GM23338 (cell line): ENCODE results near the gene SPTBN4. TPM values are rescaled to one million over a fixed set of nuclear protein-coding genes. Genes with fewer than 3 reads are reported as not detected.

Experiments used
- ATAC-seq: fragments of 200-7000 bp; cut with Tn5 transposase; 3 replicates; pipeline ENCODE4 v1.9.1; 2020
- DNase-seq: peaks from one replicate; pipeline ENCODE4 v3.0.0-alpha.2; 2015; ENCODE audit warnings: low spot score
- H2AFZ ChIP-seq: fragments of 200-600 bp; sonication (generic); 2 replicates; pipeline ENCODE4 v1.8.0; 2016; ENCODE audit warnings: antibody characterized with exemption, mild to moderate bottlenecking, moderate library complexity
- H3F3A ChIP-seq: fragments of 200-600 bp; sonication (generic); replicated peaks from 2 replicates; pipeline ENCODE4 v1.8.0; 2017; ENCODE audit warnings: antibody characterized with exemption, mixed run types, low read depth
- H3K27ac ChIP-seq: fragments of 200-600 bp; sonication (generic); 2 replicates; pipeline ENCODE4 v1.6.1; 2016; ENCODE audit warnings: low read depth
- H3K27me3 ChIP-seq: fragments of 200-600 bp; sonication (generic); 2 replicates; pipeline ENCODE4 v1.8.0; 2016; ENCODE audit warnings: mild to moderate bottlenecking, mixed run types, moderate library complexity; ENCODE audit not compliant: insufficient read depth
- H3K36me3 ChIP-seq: fragments of 200-600 bp; sonication (generic); 2 replicates; pipeline ENCODE4 v1.8.0; 2016; ENCODE audit warnings: mild to moderate bottlenecking; ENCODE audit not compliant: insufficient read depth
- H3K4me1 ChIP-seq: fragments of 200-600 bp; sonication (generic); 2 replicates; pipeline ENCODE4 v1.8.0; 2016; ENCODE audit warnings: mild to moderate bottlenecking, moderate library complexity; ENCODE audit not compliant: insufficient read depth
- H3K4me2 ChIP-seq: fragments of 200-600 bp; sonication (generic); 2 replicates; pipeline ENCODE4 v1.7.1; 2017; ENCODE audit warnings: mixed run types
- H3K4me3 ChIP-seq: fragments of 200-600 bp; sonication (generic); 2 replicates; pipeline ENCODE4 v1.6.1; 2016; ENCODE audit warnings: mixed run types
- H3K79me2 ChIP-seq: fragments of 200-600 bp; sonication (generic); replicated peaks from 2 replicates; pipeline ENCODE4 v1.8.0; 2017; ENCODE audit warnings: mild to moderate bottlenecking; ENCODE audit not compliant: insufficient read depth
- H3K9me2 ChIP-seq: fragments of 200-600 bp; sonication (generic); 2 replicates; pipeline ENCODE4 v1.8.0; 2017; ENCODE audit not compliant: insufficient read depth
- H4K20me1 ChIP-seq: fragments of 200-600 bp; sonication (generic); replicated peaks from 2 replicates; pipeline ENCODE4 v1.8.0; 2017; ENCODE audit warnings: mild to moderate bottlenecking; ENCODE audit not compliant: insufficient read depth
- H3K27ac Mint-ChIP-seq: 2 replicates; pipeline ENCODE4 v1.8.0; 2020; ENCODE audit warnings: inconsistent platforms, mild to moderate bottlenecking, moderate library complexity, mixed read lengths
- H3K27me3 Mint-ChIP-seq: 3 replicates; pipeline ENCODE4 v1.8.0; 2022; ENCODE audit warnings: low read depth, mild to moderate bottlenecking, moderate library complexity, mixed read lengths, inconsistent platforms; ENCODE audit not compliant: insufficient read depth, poor library complexity
- H3K36me3 Mint-ChIP-seq: 3 replicates; pipeline ENCODE4 v1.8.0; 2021; ENCODE audit warnings: low read depth, mild to moderate bottlenecking, inconsistent platforms, moderate library complexity, mixed read lengths
- H3K4me1 Mint-ChIP-seq: 3 replicates; pipeline ENCODE4 v1.8.0; 2020; ENCODE audit warnings: mild to moderate bottlenecking, inconsistent platforms, mixed read lengths
- H3K4me3 Mint-ChIP-seq: 3 replicates; pipeline ENCODE4 v1.8.0; 2021; ENCODE audit warnings: moderate library complexity, mild to moderate bottlenecking, inconsistent platforms, mixed read lengths
- H3K9me3 Mint-ChIP-seq: 3 replicates; pipeline ENCODE4 v1.8.0; 2020; ENCODE audit warnings: moderate library complexity, mild to moderate bottlenecking, inconsistent platforms, mixed read lengths
- CREB1 ChIP-seq: fragments of 250-450 bp; sonication (Bioruptor Pico); IDR thresholded peaks from 2 replicates; pipeline ENCODE4 v1.5.0; 2020; ENCODE audit warnings: low read depth, mild to moderate bottlenecking, moderate library complexity
- EZH2 ChIP-seq: fragments of 200-600 bp; sonication (generic); IDR thresholded peaks from one replicate; pipeline ENCODE4 v1.8.0; 2017; ENCODE audit warnings: antibody characterized with exemption, mild to moderate bottlenecking, low read depth; ENCODE audit not compliant: unreplicated experiment
- EZH2phosphoT487 ChIP-seq: fragments of 200-600 bp; sonication (generic); IDR thresholded peaks from one replicate; pipeline ENCODE4 v1.8.1; 2018; ENCODE audit warnings: antibody characterized with exemption; ENCODE audit not compliant: unreplicated experiment
- JUNB ChIP-seq: IDR thresholded peaks from one replicate; pipeline ENCODE4 v1.6.1; 2016; ENCODE audit warnings: antibody characterized with exemption; ENCODE audit not compliant: unreplicated experiment
- NANOG ChIP-seq: IDR thresholded peaks from 2 replicates; pipeline ENCODE4 v1.6.1; 2016; ENCODE audit warnings: antibody characterized with exemption, borderline replicate concordance
- POLR2AphosphoS5 ChIP-seq: IDR thresholded peaks from 2 replicates; pipeline ENCODE4 v1.6.1; 2016; ENCODE audit warnings: antibody characterized with exemption, low read depth
- STAT1 ChIP-seq: IDR thresholded peaks from one replicate; pipeline ENCODE4 v1.6.1; 2016; ENCODE audit warnings: antibody characterized with exemption; ENCODE audit not compliant: unreplicated experiment
- ZNF114 ChIP-seq: fragments of 250-450 bp; sonication (Bioruptor Pico); IDR thresholded peaks from 2 replicates; pipeline ENCODE4 v1.5.0; 2020; ENCODE audit warnings: mild to moderate bottlenecking, moderate library complexity
- ZNF331 ChIP-seq: fragments of 250-450 bp; sonication (Bioruptor Pico); IDR thresholded peaks from 2 replicates; pipeline ENCODE4 v1.5.0; 2020; ENCODE audit warnings: low read depth, mild to moderate bottlenecking, moderate library complexity
- ZNF462 ChIP-seq: fragments of 250-450 bp; sonication (Bioruptor Pico); IDR thresholded peaks from 2 replicates; pipeline ENCODE4 v1.5.0; 2020; ENCODE audit warnings: mild to moderate bottlenecking, moderate library complexity
- polyA plus RNA-seq: library from polyadenylated mRNA; unstranded; fragments of >200 nt; fragmentation: Nextera tagmentation; extraction: Ambion mirVana; gene quantifications from 2 replicates; pipeline ENCODE4 v1.2.1, GENCODE V29; 2016
- total RNA-seq: library from RNA; depleted of rRNA; stranded (reverse); fragments of >200 nt; shearing (Covaris generic); gene quantifications from 2 replicates; pipeline ENCODE4 v1.2.3, GENCODE V29; 2014
- TF ChIP-seq, protein P1 (sequence below): IDR thresholded peaks from 2 replicates; pipeline ENCODE4 v1.6.1; 2016; ENCODE audit warnings: antibody characterized with exemption
- TF ChIP-seq, protein P2 (sequence below): IDR thresholded peaks from one replicate; pipeline ENCODE4 v1.6.1; 2018; ENCODE audit warnings: antibody characterized with exemption; ENCODE audit not compliant: unreplicated experiment
- TF ChIP-seq, protein P3 (sequence below), 2 experiments: fragments of 200-600 bp in 1 of 2; sonication (generic) in 1 of 2; conservative IDR thresholded peaks; 2 replicates each; pipeline versions ENCODE4 v1.5.1 to v1.6.1; 2016 to 2017; ENCODE audit warnings: antibody characterized with exemption in 2 of 2, low read depth in 2 of 2, mild to moderate bottlenecking in 2 of 2, moderate library complexity in 1 of 2

SPTBN4 gene
- total and polyA plus RNA-seq, 2 experiments from 2014 or later = 1.6 to 2.3 TPM

- Histone ChIP-seq H3K27me3 (peaks cover 5% of the 10 kb centered on the region; the same call in 1 of the 2 replicates), H3K9me2 (no peaks in the 10 kb centered on the region), H3K4me3 (no peak overlapping the region), H3K36me3 (no peaks in the 10 kb centered on the region), H3K79me2 (no peaks in the 10 kb centered on the region), H3K27ac (no peak overlapping the region), H3K4me1 (no peaks in the 10 kb centered on the region), H4K20me1 (no peaks in the 10 kb centered on the region), H3F3A (no peaks in the 10 kb centered on the region), H2AFZ (no peak overlapping the region), H3K4me2 (no peak overlapping the region)
- Mint-ChIP-seq H3K4me1 (no peaks in the 10 kb centered on the region; the same call in 2 of the 3 replicates), H3K27ac (no peak overlapping the region), H3K27me3 (peaks cover 23% of the 10 kb centered on the region), H3K4me3 (no peak overlapping the region), H3K9me3 (no peaks in the 10 kb centered on the region), H3K36me3 (no peaks in the 10 kb centered on the region; the same call in 2 of the 3 replicates)
- TF ChIP-seq EZH2phosphoT487 = no peak
- TF ChIP-seq CREB1 (CRISPR knock-in tag) = no peak
- TF ChIP-seq ZNF114 (CRISPR knock-in tag) = no peak
- TF ChIP-seq NANOG = no peak
- no peak for TF ChIP-seq POLR2AphosphoS5
- TF ChIP-seq, protein P1, sequence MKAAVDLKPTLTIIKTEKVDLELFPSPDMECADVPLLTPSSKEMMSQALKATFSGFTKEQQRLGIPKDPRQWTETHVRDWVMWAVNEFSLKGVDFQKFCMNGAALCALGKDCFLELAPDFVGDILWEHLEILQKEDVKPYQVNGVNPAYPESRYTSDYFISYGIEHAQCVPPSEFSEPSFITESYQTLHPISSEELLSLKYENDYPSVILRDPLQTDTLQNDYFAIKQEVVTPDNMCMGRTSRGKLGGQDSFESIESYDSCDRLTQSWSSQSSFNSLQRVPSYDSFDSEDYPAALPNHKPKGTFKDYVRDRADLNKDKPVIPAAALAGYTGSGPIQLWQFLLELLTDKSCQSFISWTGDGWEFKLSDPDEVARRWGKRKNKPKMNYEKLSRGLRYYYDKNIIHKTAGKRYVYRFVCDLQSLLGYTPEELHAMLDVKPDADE = no peak
- no peak for TF ChIP-seq ZNF331 (CRISPR knock-in tag)
- TF ChIP-seq, protein P2, sequence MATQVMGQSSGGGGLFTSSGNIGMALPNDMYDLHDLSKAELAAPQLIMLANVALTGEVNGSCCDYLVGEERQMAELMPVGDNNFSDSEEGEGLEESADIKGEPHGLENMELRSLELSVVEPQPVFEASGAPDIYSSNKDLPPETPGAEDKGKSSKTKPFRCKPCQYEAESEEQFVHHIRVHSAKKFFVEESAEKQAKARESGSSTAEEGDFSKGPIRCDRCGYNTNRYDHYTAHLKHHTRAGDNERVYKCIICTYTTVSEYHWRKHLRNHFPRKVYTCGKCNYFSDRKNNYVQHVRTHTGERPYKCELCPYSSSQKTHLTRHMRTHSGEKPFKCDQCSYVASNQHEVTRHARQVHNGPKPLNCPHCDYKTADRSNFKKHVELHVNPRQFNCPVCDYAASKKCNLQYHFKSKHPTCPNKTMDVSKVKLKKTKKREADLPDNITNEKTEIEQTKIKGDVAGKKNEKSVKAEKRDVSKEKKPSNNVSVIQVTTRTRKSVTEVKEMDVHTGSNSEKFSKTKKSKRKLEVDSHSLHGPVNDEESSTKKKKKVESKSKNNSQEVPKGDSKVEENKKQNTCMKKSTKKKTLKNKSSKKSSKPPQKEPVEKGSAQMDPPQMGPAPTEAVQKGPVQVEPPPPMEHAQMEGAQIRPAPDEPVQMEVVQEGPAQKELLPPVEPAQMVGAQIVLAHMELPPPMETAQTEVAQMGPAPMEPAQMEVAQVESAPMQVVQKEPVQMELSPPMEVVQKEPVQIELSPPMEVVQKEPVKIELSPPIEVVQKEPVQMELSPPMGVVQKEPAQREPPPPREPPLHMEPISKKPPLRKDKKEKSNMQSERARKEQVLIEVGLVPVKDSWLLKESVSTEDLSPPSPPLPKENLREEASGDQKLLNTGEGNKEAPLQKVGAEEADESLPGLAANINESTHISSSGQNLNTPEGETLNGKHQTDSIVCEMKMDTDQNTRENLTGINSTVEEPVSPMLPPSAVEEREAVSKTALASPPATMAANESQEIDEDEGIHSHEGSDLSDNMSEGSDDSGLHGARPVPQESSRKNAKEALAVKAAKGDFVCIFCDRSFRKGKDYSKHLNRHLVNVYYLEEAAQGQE = no peak
- no peak for TF ChIP-seq JUNB
- no peak for TF ChIP-seq EZH2
- TF ChIP-seq ZNF462 (CRISPR knock-in tag) = no peak
- no peak for TF ChIP-seq STAT1
- TF ChIP-seq, protein P3, sequence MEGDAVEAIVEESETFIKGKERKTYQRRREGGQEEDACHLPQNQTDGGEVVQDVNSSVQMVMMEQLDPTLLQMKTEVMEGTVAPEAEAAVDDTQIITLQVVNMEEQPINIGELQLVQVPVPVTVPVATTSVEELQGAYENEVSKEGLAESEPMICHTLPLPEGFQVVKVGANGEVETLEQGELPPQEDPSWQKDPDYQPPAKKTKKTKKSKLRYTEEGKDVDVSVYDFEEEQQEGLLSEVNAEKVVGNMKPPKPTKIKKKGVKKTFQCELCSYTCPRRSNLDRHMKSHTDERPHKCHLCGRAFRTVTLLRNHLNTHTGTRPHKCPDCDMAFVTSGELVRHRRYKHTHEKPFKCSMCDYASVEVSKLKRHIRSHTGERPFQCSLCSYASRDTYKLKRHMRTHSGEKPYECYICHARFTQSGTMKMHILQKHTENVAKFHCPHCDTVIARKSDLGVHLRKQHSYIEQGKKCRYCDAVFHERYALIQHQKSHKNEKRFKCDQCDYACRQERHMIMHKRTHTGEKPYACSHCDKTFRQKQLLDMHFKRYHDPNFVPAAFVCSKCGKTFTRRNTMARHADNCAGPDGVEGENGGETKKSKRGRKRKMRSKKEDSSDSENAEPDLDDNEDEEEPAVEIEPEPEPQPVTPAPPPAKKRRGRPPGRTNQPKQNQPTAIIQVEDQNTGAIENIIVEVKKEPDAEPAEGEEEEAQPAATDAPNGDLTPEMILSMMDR (conservative IDR thresholded peaks at IDR 0.05; ENCODE audit: low read depth in 2 of 2) = no peak
- DNase-seq (no peak), ATAC-seq (no peak)
Measured at GRCh38 chr19:40502081-40502480, 35.3 kb downstream of the SPTBN4 start.
